ENCODE measurements around the gene SDF4. TPM values are rescaled to one million over a fixed set of nuclear protein-coding genes. Genes with fewer than 3 reads are reported as not detected.

SDF4 gene, protein sequence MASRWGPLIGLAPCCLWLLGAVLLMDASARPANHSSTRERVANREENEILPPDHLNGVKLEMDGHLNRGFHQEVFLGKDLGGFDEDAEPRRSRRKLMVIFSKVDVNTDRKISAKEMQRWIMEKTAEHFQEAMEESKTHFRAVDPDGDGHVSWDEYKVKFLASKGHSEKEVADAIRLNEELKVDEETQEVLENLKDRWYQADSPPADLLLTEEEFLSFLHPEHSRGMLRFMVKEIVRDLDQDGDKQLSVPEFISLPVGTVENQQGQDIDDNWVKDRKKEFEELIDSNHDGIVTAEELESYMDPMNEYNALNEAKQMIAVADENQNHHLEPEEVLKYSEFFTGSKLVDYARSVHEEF
- total RNA-seq = 100 to 1,000 TPM in 2 of 4 donors, 10 to 100 TPM in 2; 42.6 to 143 (median 87.8) TPM

DNA sequence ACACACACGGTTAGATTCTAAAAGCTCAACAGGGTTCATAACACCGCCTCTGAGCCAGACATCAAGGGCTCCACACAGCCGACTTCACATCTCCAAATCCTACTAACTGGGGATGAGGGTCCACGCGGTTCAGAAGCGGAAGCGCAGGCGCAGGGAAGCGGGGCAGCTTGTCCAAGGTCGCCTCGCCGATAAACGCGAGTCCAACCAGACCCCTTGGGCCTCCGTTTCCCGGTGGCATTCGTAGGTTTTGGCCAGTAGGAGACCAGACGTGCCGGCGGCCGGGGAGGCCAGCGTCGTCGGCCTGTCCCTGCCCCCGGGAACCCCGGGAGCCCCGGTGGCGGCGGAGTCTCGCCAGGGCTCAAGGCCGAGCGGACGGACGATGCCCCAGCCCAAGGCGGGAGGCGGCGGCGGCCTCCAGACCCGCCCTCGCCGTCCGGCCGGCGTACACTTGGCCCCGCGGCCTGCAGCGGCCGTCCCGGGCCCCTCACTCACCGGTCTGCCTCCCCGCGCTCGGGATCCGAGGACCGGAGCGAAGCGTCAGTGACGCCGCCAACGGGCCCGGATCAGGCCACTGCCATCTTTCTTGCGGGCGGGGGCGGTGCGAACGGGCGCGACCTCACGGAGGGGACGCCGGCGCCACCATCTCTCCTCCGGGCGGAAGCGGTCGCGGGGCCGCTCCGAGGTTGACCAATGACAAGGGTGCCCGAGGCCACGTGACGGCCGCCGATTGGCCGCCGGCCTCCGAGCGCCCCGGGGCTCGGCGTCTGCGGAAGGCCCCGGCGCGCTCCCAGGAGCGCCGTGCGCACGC lies at the start of gene SDF4:
Gene SDF4, minus strand, starts transcription at position 602 of the 808 bp plus-strand sequence. CDS start 3,229 bp downstream, outside the sequence.
- TF ChIP-seq, protein P1, sequence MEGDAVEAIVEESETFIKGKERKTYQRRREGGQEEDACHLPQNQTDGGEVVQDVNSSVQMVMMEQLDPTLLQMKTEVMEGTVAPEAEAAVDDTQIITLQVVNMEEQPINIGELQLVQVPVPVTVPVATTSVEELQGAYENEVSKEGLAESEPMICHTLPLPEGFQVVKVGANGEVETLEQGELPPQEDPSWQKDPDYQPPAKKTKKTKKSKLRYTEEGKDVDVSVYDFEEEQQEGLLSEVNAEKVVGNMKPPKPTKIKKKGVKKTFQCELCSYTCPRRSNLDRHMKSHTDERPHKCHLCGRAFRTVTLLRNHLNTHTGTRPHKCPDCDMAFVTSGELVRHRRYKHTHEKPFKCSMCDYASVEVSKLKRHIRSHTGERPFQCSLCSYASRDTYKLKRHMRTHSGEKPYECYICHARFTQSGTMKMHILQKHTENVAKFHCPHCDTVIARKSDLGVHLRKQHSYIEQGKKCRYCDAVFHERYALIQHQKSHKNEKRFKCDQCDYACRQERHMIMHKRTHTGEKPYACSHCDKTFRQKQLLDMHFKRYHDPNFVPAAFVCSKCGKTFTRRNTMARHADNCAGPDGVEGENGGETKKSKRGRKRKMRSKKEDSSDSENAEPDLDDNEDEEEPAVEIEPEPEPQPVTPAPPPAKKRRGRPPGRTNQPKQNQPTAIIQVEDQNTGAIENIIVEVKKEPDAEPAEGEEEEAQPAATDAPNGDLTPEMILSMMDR (IDR thresholded peaks at IDR 0.05; ENCODE audit: low read depth) = no peak

DNA sequence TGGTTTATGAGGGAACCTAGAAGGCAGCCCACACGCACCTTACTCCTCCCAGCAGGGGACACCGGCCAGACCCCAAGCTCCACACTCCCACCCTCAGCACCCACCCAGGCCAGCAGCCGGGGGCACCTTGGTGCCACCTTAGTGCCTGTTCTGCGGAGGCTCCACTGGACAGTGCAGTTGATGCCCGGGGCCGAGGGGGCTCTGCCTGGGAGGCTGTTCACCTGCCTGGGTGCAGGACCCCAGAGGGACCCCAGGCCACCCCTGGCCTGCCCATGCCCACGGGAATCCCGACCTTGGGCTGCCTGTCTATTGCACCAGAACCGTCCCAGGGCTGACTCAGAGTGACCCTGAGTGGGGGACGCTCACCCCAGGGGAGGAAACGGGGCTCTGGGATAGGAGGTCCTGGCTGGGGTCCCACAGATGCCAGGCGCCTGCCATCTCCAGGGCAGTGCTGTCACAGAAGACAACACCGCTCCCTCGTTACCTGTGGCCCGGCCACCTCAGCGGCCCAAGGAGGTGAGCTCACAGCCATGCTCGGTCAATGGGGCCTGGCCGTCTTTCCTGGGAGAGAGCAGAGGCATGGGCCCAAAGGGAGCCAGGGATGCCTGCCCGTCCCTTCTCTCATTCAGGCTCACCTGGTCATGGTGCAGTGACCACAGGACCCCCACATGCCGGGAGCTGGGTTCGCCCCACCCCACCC lies 49.1 kb upstream of the SDF4 start:
- TF ChIP-seq, protein P1 (IDR thresholded peaks at IDR 0.05; ENCODE audit: low read depth) = no peak

DNA sequence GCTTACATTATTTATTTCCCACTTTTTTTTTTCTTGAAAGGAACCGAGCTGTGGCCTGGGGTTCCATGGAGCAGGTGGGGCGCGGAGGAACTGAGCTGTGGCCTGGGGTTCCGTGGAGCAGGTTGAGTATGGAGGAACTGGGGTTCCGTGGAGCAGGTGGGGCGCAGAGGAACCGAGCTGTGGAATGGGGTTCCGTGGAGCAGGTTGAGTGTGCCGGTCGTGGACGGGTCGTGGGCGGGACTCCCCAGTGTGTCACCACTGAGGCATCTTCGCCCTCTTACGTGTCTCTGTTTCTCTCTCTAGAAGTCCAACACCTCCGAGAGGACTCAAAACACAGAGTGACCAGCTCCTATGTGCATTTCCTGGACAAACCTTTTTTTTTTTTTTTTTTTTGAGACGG lies 47.2 kb upstream of the SDF4 start:
- TF ChIP-seq, protein P1 (IDR thresholded peaks at IDR 0.05; ENCODE audit: low read depth) = no peak

DNA sequence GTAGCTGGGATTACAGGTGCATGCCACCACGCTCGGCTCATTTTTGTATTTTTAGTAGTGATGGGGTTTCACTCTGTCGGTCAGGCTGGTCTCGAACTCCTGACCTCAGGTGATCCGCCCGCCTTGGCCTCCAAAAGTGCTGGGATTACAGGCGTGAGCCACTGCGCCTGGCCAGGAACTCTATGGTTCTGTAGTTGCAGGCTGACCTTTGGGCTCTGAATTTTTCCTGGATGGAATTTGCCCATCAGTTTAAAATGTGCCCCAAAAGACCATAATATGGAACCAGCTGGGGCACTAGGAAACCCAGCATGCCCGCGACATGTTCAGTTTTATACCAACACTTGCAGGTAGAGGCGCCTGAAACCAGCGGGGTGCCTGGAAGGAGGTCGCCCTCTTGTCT lies 46.8 kb upstream of the SDF4 start:
- TF ChIP-seq, protein P1 (IDR thresholded peaks at IDR 0.05; ENCODE audit: low read depth) = no peak

DNA sequence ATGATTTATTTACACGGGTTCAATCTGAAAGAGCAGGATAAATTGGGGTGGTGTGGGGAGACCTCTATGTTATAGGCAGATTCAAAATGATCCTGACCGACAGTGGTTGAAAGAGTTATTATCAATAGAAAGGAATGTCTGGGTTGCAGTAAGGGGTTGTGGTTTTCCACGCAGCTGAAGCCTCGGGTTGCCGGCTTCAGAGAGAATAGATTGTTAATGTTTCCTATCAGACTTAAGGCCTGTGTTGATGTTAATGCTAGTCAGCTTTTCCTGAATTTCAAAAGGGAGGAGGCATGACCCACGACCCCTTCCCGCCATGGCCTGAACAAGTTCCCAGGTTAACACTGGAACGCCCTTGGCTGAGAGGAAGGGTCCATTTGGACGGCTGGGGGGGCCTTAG lies 44.0 kb upstream of the SDF4 start:
- TF ChIP-seq, protein P1 (IDR thresholded peaks at IDR 0.05; ENCODE audit: low read depth) = no peak

DNA sequence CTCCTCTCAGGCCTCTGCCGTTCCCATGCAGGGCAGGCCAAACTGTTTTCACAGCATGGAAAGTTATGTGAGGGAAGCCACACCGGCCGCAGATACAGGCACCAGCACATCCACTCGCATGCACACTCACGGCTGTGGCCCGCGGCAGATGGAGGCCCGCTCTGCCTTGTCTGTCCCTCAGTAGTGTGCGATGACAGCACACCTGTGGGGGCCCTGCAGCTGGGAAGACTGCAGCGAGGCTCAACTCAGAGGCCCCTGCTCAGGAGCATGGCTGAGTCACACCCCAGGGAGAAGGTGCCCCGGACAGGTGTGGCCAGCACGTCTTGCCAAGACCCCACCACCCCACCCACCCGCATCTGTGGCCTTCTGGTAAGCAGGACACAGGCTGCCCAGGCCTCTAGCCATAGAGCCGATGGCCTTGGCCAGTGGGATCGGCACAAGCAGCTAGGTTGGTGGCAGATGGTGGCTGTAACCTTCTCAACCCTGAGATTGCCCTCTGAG lies 43.2 kb upstream of the SDF4 start:
- TF ChIP-seq, protein P1 (IDR thresholded peaks at IDR 0.05; ENCODE audit: low read depth) = no peak
